Activated CD8-positive, alpha-beta memory T cell treated with anti-CD3 and anti-CD28 coated beads, Interleukin-2, amount 50 U/mL, for 4 hours (primary cell): ENCODE results near the gene LMTK3.
A peak's percentile ranks its signal among the peaks of the same experiment; 100 is the strongest.

Experiments
- DNase-seq: peaks from one replicate; pipeline ENCODE4 v3.0.0-alpha.2; 2020

The LMTK3 gene

DNA sequence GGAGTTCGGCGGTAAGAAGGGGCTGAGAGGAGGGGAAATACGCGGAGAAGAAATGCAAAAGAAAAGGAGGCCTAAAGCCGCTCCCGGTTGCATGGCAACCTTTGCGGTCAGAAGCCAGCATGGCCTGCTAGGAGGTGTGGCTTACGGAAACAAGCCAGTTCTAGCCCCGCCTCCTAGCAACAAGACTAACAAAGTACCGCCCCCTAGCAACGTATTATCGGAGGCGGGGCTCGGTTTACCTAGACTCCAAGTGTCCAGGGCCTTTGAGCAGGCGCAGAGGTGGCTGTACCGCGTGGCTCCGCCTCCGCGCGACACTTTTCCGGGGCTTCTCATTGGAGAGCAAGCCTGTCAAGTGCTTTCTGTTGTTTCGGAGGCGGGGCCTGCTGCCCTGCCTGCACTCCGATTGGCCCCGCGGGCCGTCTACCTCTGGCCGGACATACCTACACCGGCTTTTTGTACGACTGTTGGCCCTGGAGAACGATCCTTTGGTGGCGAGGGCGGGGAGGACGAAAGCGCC is 42.8 kb downstream of the LMTK3 start:
- peak; percentile 98 for DNase-seq

DNA sequence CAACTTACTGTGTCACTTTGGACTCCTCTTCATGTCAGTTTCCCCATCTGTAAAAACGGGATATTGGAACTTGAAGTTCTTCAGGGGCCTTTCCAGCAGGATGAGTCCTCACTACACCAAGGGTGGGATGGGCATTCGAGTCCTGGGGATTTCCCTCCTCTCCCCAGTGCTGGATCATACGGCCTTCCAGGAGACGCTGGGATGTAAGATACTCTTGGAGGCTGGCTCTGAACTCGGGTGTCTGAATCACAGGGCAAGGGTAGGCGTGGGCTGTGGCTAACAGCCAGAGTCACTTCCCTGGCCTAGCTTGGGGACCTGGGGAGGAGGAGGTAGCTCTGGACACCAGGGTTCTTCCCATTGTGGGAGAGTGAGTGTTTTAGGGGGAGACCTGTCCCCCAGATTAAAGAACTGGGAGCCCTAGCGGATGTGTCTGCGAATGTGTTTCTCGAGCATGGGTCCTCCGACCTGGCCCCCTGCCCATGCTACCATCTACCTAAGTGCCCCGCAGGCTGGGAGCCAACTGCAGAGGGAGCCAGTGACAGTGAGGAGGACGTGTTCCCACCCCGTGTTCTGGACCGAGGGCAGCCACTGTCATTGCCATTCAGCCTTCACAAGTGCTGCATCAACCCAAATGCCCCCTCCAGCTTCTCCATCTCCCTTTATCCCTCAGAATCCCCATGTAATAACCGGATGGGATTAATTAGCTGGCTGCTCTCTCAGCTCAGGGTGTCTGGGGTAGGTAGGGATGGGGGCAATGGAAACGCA is 44.9 kb downstream of the LMTK3 start:
- no peak for DNase-seq

DNA sequence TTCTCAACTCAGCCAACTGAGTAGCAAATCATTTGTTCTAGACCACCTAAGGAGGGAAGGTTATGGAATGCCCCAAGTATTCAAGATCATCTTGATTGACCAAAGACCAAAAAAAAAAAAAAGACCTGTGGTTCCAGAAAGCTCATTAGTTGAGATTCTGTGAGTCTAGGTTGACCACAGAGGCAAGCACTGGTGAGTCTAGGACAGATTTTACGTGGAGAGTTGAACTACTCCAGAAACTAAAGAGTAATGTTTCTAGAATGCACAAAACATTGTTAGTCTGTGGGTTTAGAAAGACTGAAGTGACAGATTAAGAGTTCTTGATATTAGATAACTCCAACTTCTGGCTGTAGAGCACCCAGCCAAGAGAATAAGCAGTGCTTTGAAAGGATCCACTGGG is 46.4 kb downstream of the LMTK3 start:
- DNase-seq: no peak

DNA sequence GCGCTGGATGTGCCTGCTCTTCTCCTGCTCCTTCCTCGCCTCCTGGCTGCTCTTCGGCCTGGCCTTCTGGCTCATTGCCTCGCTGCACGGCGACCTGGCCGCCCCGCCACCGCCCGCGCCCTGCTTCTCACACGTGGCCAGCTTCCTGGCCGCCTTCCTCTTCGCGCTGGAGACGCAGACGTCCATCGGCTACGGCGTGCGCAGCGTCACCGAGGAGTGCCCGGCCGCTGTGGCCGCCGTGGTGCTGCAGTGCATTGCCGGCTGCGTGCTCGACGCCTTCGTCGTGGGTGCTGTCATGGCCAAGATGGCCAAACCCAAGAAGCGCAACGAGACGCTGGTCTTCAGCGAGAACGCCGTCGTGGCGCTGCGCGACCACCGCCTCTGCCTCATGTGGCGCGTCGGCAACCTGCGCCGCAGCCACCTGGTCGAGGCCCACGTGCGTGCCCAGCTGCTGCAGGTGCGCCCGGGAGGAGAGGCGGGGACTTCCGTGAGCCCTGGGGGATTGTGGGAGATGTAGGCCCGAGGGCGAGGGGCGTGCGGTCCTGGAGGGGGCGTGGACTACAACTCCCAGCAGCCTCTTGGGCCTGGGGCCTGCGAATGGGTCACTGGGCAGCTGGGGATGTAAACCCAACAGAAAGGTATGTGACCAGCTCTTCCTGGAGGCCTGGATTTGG is 49.5 kb downstream of the LMTK3 start:
- no peak for DNase-seq

DNA sequence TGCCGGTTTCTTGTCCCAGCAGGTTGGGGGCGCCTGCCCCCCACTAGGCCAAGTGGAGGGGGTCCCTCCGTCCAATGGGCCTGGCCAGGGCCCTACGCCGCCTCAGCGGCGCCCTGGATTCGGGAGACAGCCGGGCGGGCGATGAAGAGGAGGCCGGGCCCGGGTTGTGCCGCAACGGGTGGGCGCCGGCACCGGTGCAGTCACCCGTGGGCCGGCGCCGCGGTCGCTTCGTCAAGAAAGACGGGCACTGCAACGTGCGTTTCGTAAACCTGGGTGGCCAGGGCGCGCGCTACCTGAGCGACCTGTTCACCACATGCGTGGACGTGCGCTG is 50.0 kb downstream of the LMTK3 start:
- no peak for DNase-seq

DNA sequence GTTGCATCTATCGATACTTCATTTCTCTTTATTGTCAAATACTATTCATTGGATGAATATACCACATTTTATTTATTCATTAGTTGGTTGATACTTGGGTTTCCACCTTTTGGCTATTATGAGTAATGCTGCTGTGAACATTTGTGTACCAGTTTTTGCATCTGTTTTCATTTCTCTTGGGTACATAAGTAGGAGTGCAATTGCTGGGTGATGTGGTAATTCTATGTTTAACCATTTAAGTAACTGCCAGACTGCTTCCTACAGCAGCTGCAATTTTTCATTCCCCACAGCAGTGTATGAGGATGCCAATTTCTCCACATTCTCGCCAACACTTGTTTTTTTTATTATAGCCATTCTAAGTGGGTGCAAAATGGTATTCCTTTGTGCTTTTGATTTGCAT is 53.6 kb downstream of the LMTK3 start:
- DNase-seq: no peak

DNA sequence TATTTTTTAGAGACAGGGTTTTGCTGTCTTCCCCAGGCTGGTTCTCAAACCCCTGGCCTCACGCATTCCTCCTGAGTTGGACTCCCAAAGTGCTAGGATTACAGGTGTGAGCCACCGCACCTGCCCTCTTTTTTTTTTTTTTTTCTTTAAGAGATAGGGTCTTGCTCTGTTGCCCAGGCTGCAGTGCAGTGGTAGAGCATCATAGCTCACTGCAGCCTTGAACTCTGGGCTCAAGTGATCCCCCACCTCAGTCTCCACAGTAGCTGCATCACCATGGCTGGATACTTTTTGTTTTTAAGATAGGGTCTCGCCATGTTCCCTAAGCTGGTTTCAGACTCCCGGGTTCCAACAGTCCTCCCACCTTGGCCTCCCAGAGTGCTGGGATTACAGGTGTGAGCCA is 54.8 kb downstream of the LMTK3 start:
- DNase-seq: no peak

DNA sequence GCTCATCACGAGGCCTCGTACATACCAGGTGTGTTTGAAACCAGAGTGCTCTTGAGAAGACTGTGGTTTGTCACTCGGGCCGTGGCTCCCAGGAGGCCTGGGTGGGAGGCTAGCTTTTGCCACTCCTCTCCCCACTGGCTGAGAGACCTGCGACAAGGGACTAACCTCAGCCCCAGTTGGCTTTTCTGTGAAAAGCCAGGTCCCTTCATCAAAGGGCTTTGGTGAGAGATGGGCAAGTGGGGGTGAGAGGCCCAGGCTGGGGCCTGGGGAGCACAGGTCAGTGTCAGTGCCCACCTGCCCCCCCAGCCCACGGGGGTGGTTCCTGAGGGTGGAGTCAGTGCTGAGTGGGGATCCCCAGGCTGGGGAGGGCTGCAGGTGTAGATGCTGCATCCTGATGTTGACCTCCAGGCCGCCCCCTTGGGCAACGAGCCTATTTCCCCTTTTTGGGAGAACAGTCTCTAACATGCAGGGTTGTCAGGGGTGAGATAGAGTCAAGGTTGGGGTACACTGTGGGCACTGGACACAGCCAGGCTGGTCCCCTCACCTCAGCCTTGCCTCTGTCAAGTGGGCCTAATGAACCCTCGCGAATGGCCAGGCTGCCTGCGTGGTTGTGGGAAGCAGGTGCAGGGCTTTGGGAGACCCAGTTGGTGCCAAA is 55.6 kb downstream of the LMTK3 start:
- no peak for DNase-seq

DNA sequence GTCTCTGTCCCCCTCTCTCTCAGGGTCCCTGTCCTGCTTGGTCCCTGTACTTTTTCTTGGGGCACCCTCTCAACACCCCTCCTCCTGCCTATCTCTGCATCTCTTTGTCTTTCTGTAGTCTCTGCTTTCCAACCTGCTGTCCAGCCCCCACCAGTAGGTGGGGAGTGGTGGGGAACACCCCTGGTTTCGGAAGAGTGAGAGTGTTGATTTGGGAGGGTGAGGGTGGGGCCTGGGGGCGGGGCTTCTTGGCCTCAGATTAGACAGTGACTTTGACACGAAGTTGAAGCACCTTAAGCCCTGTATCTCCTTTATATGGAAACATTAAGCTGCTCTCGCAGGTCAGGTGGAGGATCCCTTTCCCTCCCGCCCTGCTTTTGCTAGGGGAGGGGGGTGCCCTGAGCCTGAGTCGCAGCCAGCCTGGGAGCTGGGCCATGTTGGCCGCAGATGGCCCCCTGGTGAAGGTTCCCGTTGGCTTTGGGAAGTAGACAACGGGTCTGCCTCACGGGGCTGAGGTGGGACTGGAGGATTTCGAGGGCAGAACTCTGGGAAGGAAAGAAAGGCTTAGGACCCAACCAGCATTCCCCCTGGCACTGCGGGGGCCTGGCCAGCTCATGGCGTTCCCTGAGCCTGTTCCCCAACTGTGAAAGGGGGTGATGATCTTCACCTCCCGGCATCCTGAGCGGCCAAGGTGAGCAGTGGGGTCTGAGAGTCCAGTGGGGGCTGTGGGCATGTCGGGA is 56.3 kb downstream of the LMTK3 start, which contains the start of gene KCNJ14:
Gene KCNJ14 (plus strand): TSS at position 404 of the 737 bp plus-strand sequence. CDS start 6,151 bp downstream, outside the sequence.
- no peak for DNase-seq

DNA sequence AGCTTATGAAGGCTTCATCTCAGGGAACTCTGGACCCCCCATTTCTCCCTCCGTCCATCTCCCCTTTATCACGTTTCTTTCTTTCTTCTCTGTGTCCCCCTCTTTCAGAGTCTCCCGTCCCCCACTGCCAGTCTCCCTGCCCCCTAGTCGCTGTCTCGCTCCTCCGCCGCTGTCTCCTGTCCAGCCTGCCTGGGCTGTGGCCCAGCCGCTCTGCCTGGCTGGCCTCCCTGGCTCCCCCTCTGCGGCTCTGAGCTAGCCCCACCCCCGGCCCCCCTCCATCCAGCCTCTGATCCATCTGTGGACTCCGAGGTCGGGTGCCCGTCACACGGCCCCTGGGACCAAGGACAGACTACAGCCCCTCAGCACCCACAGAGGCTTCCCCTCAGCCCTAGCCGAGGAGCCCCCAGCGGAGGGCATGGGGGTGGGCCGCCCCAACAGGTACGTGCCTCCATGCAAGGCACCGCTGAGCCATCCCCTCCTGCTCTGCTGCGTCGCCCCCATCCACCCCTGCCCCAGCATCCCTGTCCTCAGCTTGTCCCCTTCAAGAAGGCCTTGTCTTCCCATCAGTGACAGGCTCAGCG is 57.4 kb downstream of the LMTK3 start:
- no peak for DNase-seq

DNA sequence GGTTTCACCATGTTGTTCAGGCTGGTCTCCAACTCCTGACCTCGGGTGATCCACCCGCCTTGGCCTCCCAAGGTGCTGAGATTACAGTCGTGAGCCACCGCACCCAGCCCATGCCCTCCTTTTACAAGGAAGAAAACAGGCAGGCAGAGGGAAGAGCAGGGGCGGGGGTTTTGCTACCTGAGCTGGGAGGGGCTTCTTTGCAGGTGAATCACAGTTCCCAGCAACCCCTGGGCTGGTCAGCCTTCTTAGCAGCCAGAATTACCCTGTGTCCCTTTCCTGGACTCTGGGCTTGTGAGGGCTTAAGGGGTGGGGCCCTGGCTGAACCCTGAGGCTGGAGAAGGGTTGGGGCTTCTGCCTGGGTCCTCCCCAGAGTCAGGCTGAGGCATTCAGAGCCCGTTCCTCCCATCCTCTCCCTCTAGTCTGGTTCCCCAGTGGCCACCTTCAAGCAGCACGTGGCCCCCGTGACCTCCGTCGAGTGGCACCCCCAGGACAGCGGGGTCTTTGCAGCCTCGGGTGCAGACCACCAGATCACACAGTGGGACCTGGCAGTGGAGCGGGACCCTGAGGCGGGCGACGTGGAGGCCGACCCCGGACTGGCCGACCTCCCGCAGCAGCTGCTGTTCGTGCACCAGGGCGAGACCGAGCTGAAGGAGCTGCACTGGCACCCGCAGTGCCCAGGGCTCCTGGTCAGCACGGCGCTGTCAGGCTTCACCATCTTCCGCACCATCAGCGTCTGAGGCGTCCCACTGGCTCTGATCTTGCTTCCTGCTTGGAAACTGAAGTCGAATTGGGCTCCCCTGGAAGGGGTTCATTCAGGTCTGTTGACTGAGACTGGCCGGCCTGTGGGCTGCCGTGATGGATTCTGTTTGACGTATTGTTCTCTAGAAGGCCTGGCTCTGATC is 59.1 kb downstream of the LMTK3 start:
- no peak for DNase-seq

DNA sequence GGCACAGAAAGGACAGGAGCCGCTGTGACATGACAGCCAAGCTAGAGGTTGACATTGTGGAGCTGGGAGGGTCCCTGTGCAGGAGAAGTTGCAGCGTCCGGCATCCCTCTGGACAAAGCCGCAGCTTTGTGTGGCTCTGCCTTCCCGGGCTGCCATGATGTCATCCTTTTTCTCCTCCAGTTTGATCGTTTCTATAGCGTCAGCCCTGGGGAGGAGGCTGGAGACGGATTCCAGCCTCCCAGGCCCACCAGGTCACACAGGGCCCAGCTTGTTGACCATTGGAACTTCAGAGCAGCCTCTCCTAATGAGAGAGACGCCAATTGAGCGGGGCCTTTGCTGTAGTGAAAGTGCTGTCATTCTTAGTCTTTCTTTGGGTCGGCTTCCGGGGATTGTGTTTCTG is 60.0 kb downstream of the LMTK3 start:
- no peak for DNase-seq

DNA sequence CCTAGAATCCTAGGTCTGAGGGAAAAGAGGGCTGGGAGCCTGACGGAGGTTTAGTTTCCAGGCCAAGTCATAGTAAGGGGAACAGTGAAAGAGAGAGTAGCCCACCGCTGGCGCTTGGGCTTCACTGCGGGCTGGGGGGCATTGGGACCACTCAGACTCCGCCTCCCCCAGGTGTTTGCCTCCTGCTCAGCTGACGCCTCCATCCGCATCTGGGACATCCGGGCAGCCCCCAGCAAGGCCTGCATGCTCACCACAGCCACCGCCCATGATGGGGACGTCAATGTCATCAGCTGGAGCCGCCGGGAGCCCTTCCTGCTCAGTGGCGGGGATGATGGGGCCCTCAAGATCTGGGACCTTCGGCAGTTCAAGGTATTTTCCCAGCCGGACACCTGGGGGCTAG is 60.8 kb downstream of the LMTK3 start:
- no peak for DNase-seq

DNA sequence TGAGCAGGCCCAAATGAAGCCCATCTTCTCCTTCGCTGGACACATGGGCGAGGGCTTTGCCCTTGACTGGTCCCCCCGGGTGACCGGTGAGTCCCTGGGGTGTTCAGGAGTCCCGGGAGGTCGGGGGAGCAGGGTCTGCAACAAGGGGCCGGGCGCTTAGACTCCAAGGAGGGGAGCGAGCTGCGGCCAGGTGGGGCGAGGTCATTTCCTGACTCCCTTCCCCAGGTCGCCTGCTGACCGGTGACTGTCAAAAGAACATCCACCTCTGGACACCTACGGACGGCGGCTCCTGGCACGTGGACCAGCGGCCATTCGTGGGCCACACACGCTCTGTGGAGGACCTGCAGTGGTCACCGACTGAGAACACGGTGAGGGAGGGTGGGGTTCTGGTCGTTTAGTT is 61.2 kb downstream of the LMTK3 start:
- DNase-seq: no peak

DNA sequence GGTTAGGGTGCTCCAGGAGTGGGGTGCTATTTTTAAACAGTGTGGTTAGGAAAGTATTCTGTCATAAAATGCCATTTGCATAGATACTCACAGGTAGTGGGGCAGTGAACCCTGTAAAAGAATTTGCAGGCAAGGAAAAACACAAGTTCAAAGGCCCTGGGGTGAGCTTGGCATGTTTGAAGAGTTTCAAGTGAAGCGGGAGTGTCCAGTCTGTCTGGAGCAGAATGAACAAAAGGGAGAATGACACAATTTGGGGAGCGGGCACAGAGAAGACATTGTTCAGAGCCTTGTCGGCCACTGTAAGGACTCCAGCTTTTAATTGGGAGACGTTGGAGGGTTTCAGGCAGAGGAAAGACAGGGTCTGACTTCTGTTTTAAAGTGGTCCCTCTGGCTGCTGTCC is 63.1 kb downstream of the LMTK3 start:
- no peak for DNase-seq

DNA sequence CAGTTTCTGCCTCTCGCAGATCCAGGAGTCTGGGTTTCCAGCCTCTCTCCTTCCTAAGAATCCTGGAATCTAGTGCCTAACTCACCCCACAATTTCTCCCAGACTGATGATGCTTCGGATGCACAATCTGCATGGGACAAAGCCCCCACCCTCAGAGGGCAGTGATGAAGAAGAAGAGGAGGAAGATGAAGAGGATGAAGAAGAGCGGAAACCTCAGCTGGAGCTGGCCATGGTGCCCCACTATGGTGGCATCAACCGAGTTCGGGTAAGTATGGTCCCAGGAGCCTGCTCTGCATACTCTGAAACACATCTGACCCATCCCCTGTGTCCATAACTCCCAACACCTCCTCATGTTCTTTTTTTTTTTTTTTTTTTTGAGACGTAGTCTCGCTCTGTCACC is 65.1 kb downstream of the LMTK3 start:
- no peak for DNase-seq

DNA sequence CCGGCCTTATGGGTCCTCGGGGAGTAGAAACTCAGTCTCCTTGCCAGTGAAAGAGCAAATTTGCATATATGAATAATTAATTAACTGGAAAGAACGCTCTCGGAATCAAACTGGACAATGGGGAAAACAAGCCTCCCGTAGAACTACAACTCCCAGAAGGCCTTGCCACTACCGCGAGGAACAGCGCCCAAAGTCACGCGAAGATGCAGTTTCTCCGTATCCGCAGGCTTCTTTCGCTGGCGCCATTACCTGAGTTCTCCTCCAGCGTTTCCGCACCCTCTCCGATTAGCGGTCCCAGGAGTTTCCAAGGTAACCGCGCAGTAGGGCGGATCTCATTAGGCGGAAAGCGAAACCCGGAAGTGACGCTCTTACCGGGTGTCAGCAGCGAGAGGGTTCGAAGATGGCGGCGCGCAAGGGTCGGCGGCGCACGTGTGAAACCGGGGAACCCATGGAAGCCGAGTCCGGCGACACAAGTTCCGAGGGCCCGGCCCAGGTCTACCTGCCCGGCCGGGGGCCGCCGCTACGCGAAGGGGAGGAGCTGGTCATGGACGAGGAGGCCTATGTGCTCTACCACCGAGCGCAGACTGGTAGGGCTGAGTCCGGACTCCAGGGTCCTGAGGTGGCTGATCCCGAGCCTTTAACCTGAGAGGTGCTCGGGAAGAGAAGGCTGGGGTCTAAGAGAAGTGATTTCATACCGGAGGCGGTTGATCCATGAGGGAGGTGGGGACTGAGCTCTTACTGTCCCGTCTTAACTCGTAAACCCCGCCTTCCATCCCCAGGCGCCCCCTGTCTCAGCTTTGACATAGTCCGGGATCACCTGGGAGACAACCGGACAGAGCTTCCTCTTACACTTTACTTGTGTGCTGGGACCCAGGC is 65.8 kb downstream of the LMTK3 start, which contains the start of gene GRWD1:
Gene GRWD1 (plus strand): TSS at position 378 of the 876 bp plus-strand sequence. CDS start 23 bp downstream, at position 401.
- DNase-seq: peak; percentile 91

DNA sequence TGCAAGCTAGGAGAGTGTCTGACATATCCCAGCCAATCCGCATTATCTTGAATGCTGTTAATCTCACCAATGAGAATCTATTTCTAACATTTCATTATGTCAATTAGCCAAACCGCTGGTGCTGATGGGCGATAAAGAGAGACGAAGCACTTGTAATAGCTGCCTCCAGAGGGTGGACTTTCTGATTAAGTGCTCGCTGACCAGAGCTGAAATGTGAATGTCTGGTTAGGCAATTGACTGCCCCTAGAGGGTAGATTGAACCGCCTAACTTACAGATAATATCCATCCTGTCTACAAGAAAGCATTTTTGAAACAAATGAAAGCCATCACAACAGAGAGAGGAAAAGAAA is 66.4 kb downstream of the LMTK3 start:
- DNase-seq: no peak

DNA sequence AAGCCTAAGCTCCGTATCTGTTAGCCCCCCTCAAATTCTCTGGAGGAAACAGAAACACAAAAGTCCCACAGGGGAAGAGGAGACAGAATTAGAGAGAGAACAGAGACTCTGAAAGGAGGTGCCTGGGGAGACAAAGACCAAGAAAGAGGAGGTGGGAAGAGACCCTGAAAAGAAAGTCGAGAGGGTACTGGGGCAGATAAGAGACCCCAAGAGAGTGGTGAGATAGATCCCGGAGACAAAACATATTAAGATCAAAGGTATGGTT is 66.8 kb downstream of the LMTK3 start:
- no peak for DNase-seq

DNA sequence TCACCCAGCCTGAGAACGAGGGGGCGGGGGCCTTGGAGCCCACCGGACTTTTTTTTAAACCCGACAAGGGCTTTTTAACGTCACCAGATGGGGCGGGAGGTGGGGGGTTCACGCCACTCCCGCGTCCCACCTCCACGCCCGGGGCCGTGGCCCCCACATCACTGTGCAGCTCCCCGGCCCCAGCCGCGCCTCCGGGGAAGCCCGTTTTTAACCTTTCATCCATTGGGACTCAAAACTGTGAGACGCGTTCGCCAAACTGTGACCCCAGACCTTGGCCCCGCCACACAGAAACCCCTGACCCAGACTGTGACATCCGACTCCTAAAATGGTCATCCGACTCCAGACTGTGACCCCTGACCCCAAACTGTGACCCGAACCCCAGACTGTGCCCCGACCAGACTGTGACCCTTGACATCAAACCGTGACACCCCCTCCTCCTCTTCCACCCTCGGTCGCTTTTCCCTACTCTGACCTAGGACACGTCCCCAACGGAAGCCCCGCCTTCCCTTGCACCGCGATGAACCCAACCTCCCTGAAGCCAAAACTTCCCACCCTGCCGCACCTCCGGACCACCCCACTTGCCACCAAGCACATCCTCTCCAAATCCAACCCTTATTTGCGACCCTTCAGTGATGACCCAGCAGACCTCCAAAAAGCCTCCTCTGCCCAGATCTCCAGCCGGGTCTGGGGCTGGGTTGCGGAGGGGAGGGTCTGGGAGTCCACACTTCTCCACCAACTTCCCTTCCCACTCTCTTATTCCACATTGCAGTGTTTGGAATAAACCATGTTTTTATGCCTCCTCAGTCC is 67.3 kb downstream of the LMTK3 start:
- DNase-seq: no peak
